HG03066 (cell line): ENCODE data around the gene ITGB2.
"Not testable (repeated sequence)": the region's sequence is repeated elsewhere in the genome, so short reads cannot be mapped to it uniquely, and the experiment has no call there.

ENCODE experiments used
- ATAC-seq: cut with Tn5 transposase; IDR thresholded peaks from one replicate; pipeline ENCODE4 v1.9.1; 2021; ENCODE audit warnings: low read depth; ENCODE audit not compliant: unreplicated experiment

The ITGB2 gene

GRCh38 chr21:44942566-44942965 lies 21.9 kb upstream of the ITGB2 start:
- no peak for ATAC-seq

GRCh38 chr21:44941567-44941966 lies 20.9 kb upstream of the ITGB2 start:
- ATAC-seq = no peak

- peak; percentile 35 for ATAC-seq
These were observed 19.5 kb upstream of the ITGB2 start for GRCh38 chr21:44940116-44940631.

GRCh38 chr21:44939532-44940115 lies 18.9 kb upstream of the ITGB2 start, which contains the start of gene SLX9:
Gene SLX9 (plus strand): TSS chr21:44940029. CDS start chr21:44940058, 29 bp downstream.
- peak; percentile 61 for ATAC-seq

GRCh38 chr21:44938772-44939531 lies 18.3 kb upstream of the ITGB2 start:
- ATAC-seq = no peak

- ATAC-seq = no peak
These were observed 14.8 kb upstream of the ITGB2 start for GRCh38 chr21:44935533-44935927.

GRCh38 chr21:44934797-44935532 lies 14.3 kb upstream of the ITGB2 start:
- no peak for ATAC-seq

- ATAC-seq = no peak
These were observed 13.6 kb upstream of the ITGB2 start for GRCh38 chr21:44934276-44934675.

- ATAC-seq = no peak
These were observed 13.2 kb upstream of the ITGB2 start for GRCh38 chr21:44933918-44934260.

- ATAC-seq = no peak
These were observed 12.7 kb upstream of the ITGB2 start for GRCh38 chr21:44933199-44933917.

GRCh38 chr21:44932408-44933181 lies 11.9 kb upstream of the ITGB2 start:
- no peak for ATAC-seq

GRCh38 chr21:44931501-44932407 lies 11.1 kb upstream of the ITGB2 start:
- no peak for ATAC-seq

- ATAC-seq = no peak
These were observed 10.4 kb upstream of the ITGB2 start for GRCh38 chr21:44931137-44931500.

- ATAC-seq = no peak
These were observed 9.9 kb upstream of the ITGB2 start for GRCh38 chr21:44930543-44930981.

- ATAC-seq = no peak
These were observed 9.3 kb upstream of the ITGB2 start for GRCh38 chr21:44929799-44930542.

GRCh38 chr21:44929242-44929798 lies 8.6 kb upstream of the ITGB2 start:
- no peak for ATAC-seq

GRCh38 chr21:44928500-44929241 lies 8.0 kb upstream of the ITGB2 start:
- ATAC-seq = not testable (repeated sequence)
